ENCODE results near the gene TSPAN31.

DNA sequence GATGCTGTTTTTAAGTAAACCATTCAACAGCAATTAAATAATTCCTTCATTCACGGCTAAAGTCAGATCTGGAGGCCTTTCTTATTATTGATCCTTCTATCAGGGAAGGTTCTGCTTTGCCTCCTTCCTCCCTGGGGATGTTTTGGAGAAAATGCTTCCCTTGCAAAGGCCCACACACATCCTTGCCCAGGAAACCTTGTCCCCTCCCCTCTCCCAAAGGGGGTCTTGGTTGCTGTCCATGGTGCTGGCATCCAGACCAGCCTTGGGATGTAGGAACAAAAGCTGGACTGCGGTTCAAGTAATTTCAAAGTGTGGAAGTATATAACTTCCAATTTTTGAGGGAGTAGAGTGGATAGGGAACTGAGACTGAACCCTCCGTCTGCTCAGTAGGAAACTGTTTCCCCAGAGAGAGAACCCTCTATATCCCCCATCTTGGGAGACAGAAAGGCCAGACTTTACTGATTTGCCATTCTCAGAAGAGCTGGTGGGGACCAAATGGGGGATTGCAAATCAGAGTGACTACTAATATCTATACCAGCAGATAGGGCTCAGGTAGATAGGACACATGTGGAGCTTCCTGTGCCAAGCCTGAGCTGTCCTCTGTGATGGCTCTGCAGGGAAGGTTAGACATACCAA lies 15.6 kb downstream of the TSPAN31 start:
- no peak for TF ChIP-seq CTCF (IDR thresholded peaks at IDR 0.05)
- TF ChIP-seq POLR2A (IDR thresholded peaks at IDR 0.05), result no peak
